GM15510 (cell line): ENCODE measurements around the gene MRPL52.

Experiments used
- POLR2A ChIP-seq: IDR thresholded peaks from 3 replicates; pipeline ENCODE4 v1.6.1; 2011; ENCODE audit warnings: borderline replicate concordance; ENCODE audit not compliant: insufficient read length; ENCODE audit errors: extremely low read depth

MRPL52 gene

GRCh38 chr14:22884076-22884737 lies 54.5 kb downstream of the MRPL52 start:
- TF ChIP-seq POLR2A, result no peak
